A673 (cell line): ENCODE results near the gene MRPL34. TPM values are rescaled to one million over a fixed set of nuclear protein-coding genes. Genes with fewer than 3 reads are reported as not detected.

Source experiments
- BruUV-seq: library from RNA; stranded (reverse); fragments of 400-500 nt; replicated peaks from 2 replicates; lab custom pipeline; 2021; lab: Mats Ljungman, UMichigan
- CTCF ChIA-PET: fragments of 300-600 bp; sonication (Branson Sonifier 250); formaldehyde crosslinking; loops from one replicate; lab custom pipeline; 2022; ENCODE audit warnings: antibody characterized with exemption; lab: Charles Lee
- POLR2A ChIA-PET: fragments of 300-600 bp; sonication (Branson Sonifier 250); formaldehyde crosslinking; loops from one replicate; lab custom pipeline; 2022; ENCODE audit warnings: antibody characterized with exemption; ENCODE audit not compliant: low non-redundant PET; lab: Charles Lee
- DNase-seq: peaks from one replicate; pipeline ENCODE4 v3.0.0-alpha.2; 2015; ENCODE audit warnings: low spot score
- H3K27ac ChIP-seq: fragments of 200-600 bp; sonication (generic); 2 replicates; pipeline ENCODE4 v1.5.1; 2016; ENCODE audit warnings: mixed run types, low read depth, mild to moderate bottlenecking, mixed read lengths, antibody characterized with exemption, low read length; ENCODE audit not compliant: poor library complexity, severe bottlenecking
- H3K27me3 ChIP-seq: fragments of 200-600 bp; sonication (generic); replicated peaks from 2 replicates; pipeline ENCODE4 v1.6.1; 2017; ENCODE audit warnings: mixed run types, low read depth, mild to moderate bottlenecking, mixed read lengths, antibody characterized with exemption, low read length; ENCODE audit not compliant: insufficient read depth, poor library complexity
- H3K36me3 ChIP-seq: fragments of 200-600 bp; sonication (generic); 2 replicates; pipeline ENCODE4 v1.6.1; 2016; ENCODE audit warnings: mixed run types, mild to moderate bottlenecking, mixed read lengths, antibody characterized with exemption, low read length; ENCODE audit not compliant: insufficient read depth, poor library complexity, severe bottlenecking
- H3K4me1 ChIP-seq: fragments of 200-600 bp; sonication (generic); 2 replicates; pipeline ENCODE4 v1.6.1; 2017; ENCODE audit warnings: mixed run types, mild to moderate bottlenecking, mixed read lengths, antibody characterized with exemption, low read length; ENCODE audit not compliant: insufficient read depth, poor library complexity, severe bottlenecking
- H3K4me3 ChIP-seq: fragments of 200-600 bp; sonication (generic); 2 replicates; pipeline ENCODE4 v1.5.1; 2016; ENCODE audit warnings: low read depth, mixed run types, mild to moderate bottlenecking, mixed read lengths, low read length; ENCODE audit not compliant: poor library complexity, severe bottlenecking
- H3K9me3 ChIP-seq: fragments of 200-600 bp; sonication (generic); 2 replicates; pipeline ENCODE4 v1.6.1; 2016; ENCODE audit warnings: mixed run types, low read depth, mild to moderate bottlenecking, mixed read lengths, antibody characterized with exemption, low read length; ENCODE audit not compliant: poor library complexity, severe bottlenecking
- EZH2 ChIP-seq: fragments of 200-600 bp; sonication (generic); IDR thresholded peaks from 2 replicates; pipeline ENCODE4 v1.6.1; 2017; ENCODE audit warnings: borderline replicate concordance, low read depth, mild to moderate bottlenecking, mixed read lengths, antibody characterized with exemption, low read length; ENCODE audit not compliant: poor library complexity, severe bottlenecking
- intact Hi-C: fragments of 100-400 bp; cut with micrococcal nuclease; formaldehyde crosslinking; loops from one replicate; pipeline ENCODE4 v1.10.0; 2022; ENCODE audit not compliant: unreplicated experiment
- total RNA-seq: library from RNA; stranded (reverse); gene quantifications from 2 replicates; pipeline ENCODE4 v1.2.3, GENCODE V29; 2021
- TF ChIP-seq, protein P1 (sequence below): fragments of 300-800, 200-600 bp; sonication (generic); conservative IDR thresholded peaks from 2 replicates; pipeline ENCODE4 v1.5.1; 2017; ENCODE audit warnings: low read depth, mild to moderate bottlenecking, antibody characterized with exemption, low read length, moderate library complexity, mixed read lengths

The MRPL34 gene
- total RNA-seq, 1 experiment from 2014 or later, result 91.8 TPM

DNA sequence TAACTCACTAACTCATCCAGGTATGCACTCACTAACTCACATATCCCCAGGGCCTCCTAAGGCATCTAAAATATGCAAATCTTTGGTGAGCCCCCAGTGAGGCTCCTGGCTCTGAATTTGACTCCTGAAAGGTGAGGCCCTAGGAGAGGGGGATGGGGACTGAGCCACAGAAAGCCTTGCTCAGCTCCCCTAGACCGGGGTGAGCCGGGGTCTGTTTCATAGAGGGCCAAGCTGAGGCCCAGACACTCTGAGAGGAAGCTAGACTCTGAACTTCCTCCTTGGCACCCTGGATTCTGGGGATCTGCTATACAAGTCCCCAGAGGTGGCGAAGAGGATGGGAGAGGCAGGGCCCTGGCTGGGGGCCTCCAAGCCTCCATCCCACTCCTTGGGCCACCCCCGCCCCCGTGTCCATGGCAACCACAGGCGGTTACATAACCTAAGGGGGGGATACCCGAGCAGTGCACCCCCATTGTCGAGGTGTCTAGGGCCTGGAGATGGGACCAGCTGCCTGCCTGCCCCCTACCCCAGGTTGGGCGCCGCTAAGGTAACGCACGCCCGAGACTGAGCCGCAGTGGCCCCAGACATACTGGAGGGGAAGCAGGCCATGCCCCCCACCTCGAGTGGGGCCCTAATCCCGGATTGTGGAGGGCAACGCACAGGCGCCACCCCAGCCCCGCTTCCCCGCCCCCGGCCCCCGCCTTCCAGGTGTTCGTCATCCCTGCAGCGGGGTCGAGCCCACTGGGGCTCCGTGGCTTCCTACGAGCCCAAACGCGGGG, 3.1 kb upstream of the MRPL34 start:
- H3K27ac ChIP-seq, result peak overlapping the region; percentile 85
- POLR2A ChIA-PET, result interaction anchor here (0.7 kb wide), 1 partner anchor 1166 kb away, joined by 4 read pairs; no protein-coding TSS in a partner anchor
- peaks cover 19% of the 10 kb centered on the region for H3K4me1 ChIP-seq
- peaks cover 6% of the 10 kb centered on the region for H3K36me3 ChIP-seq
- CTCF ChIA-PET, result no interaction called here
- no peak for DNase-seq
- H3K4me3 ChIP-seq, result peak overlapping the region; percentile 86
- intact Hi-C loops, result no loop called here
- TF ChIP-seq, protein P1, sequence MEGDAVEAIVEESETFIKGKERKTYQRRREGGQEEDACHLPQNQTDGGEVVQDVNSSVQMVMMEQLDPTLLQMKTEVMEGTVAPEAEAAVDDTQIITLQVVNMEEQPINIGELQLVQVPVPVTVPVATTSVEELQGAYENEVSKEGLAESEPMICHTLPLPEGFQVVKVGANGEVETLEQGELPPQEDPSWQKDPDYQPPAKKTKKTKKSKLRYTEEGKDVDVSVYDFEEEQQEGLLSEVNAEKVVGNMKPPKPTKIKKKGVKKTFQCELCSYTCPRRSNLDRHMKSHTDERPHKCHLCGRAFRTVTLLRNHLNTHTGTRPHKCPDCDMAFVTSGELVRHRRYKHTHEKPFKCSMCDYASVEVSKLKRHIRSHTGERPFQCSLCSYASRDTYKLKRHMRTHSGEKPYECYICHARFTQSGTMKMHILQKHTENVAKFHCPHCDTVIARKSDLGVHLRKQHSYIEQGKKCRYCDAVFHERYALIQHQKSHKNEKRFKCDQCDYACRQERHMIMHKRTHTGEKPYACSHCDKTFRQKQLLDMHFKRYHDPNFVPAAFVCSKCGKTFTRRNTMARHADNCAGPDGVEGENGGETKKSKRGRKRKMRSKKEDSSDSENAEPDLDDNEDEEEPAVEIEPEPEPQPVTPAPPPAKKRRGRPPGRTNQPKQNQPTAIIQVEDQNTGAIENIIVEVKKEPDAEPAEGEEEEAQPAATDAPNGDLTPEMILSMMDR, result no peak
- TF ChIP-seq EZH2, result no peak
- no peaks in the 10 kb centered on the region for H3K27me3 ChIP-seq
- no peaks in the 10 kb centered on the region for H3K9me3 ChIP-seq
- BruUV-seq, result no TSS peak

DNA sequence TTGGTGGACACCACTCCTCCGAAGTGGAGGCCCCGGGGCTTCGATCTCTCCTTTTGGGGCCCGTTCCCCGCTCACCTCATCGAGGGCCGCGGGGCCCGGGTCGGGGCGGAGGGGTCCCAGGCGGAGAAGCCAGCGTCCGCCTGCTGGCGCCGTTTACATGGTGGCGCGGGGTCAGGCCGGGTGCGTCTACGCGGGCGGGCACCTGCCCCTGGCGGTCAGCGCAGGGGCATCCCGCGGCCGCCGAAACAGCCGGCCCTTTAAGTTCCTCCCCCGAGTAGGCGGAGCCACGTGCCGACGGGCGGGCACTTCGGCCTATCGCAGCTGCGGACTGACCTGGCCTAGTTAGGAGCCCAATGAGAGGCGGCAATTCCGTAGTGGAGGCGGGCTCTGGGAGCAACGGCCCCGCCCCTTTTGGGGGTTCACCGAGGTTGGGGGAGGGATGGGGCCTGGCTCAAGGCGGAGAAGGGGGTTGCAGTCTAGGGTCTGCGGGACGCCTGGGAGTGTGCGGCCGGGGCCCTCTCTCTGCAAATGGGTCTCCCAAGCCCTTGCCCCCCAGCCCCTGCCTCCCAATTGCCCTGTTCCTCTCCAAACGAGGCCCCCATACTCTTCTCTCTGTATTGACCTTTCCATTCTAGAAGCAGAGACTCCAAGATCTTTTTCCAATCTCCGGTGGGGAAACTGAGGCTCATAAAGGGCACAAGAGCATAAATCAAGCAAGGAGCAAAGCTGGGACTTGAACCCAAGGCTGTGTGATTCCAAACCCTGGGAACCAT, 2.3 kb upstream of the MRPL34 start, which contains the start of gene ABHD8:
ABHD8 (minus strand) TSS at position 259 of the 773 bp plus-strand sequence. CDS start 1,809 bp downstream, outside the sequence.
- no TSS peak for BruUV-seq
- peaks cover 4% of the 10 kb centered on the region for H3K36me3 ChIP-seq
- no peaks in the 10 kb centered on the region for H3K27me3 ChIP-seq
- intact Hi-C loops, result no loop called here
- TF ChIP-seq, protein P1, result 0 out of 2 replicates have a peak, but pooled peaks have one; percentile 34
- no peak for TF ChIP-seq EZH2
- peak within 1 kb of the TSS; percentile 85 for H3K27ac ChIP-seq
- peak within 1 kb of the TSS; percentile 86 for H3K4me3 ChIP-seq
- H3K4me1 ChIP-seq, result peaks cover 19% of the 10 kb centered on the region
- POLR2A ChIA-PET, result interaction anchor here (0.7 kb wide), 1 partner anchor 1165 kb away, joined by 4 read pairs; no protein-coding TSS in a partner anchor
- DNase-seq, result peak; percentile 96
- no peaks in the 10 kb centered on the region for H3K9me3 ChIP-seq
- CTCF ChIA-PET, result no interaction called here

GRCh38 chr19:17303940-17304267, 1.8 kb upstream of the MRPL34 start:
- Histone ChIP-seq H3K27ac (peak overlapping the region; percentile 85), H3K9me3 (no peaks in the 10 kb centered on the region), H3K36me3 (no peaks in the 10 kb centered on the region), H3K27me3 (no peaks in the 10 kb centered on the region), H3K4me3 (peak overlapping the region; percentile 86), H3K4me1 (peaks cover 19% of the 10 kb centered on the region)
- DNase-seq, result no peak
- ChIA-PET CTCF (no interaction called here), POLR2A (no interaction called here)
- no peak for TF ChIP-seq EZH2
- TF ChIP-seq, protein P1, result no peak
- BruUV-seq, result no TSS peak
- intact Hi-C loops, result no loop called here
